Activated naive CD4-positive, alpha-beta T cell treated with anti-CD3 and anti-CD28 coated beads for 36 hours (primary cell): ENCODE results near the gene SLC22A8. TPM values are rescaled to one million over a fixed set of nuclear protein-coding genes. Genes with fewer than 3 reads are reported as not detected.

Source experiments
- CTCF ChIA-PET: fragments of 350-600 bp; sonication (Branson Sonifier 250); formaldehyde crosslinking; loops from one replicate; lab custom pipeline; 2021; ENCODE audit warnings: antibody characterized with exemption; lab: Charles Lee
- DNase-seq: peaks from one replicate; pipeline ENCODE4 v3.0.0-alpha.2; 2020
- H3K27ac Mint-ChIP-seq: one replicate; pipeline ENCODE4 v1.8.0; 2021; ENCODE audit warnings: mild to moderate bottlenecking, mixed read lengths
- H3K27me3 Mint-ChIP-seq: one replicate; pipeline ENCODE4 v1.8.0; 2021; ENCODE audit warnings: low read depth, mixed read lengths
- H3K36me3 Mint-ChIP-seq: one replicate; pipeline ENCODE4 v1.8.0; 2021; ENCODE audit warnings: low read depth, mixed read lengths
- H3K4me1 Mint-ChIP-seq: one replicate; pipeline ENCODE4 v1.8.0; 2021; ENCODE audit warnings: low read depth, mixed read lengths
- H3K4me3 Mint-ChIP-seq: one replicate; pipeline ENCODE4 v1.8.0; 2021; ENCODE audit warnings: mild to moderate bottlenecking, moderate library complexity, mixed read lengths
- H3K9me3 Mint-ChIP-seq: one replicate; pipeline ENCODE4 v1.8.0; 2021; ENCODE audit warnings: mixed read lengths
- intact Hi-C: fragments of 100-400 bp; cut with micrococcal nuclease; formaldehyde crosslinking; loops from one replicate; pipeline ENCODE4 v1.15.1; 2023
- total RNA-seq, 2 experiments: library from RNA; stranded (reverse); gene quantifications; one replicate each; pipeline ENCODE4 v1.2.3, GENCODE V29; 2021

Gene SLC22A8
- total RNA-seq, 2 experiments from 2014 or later: not detected

DNA sequence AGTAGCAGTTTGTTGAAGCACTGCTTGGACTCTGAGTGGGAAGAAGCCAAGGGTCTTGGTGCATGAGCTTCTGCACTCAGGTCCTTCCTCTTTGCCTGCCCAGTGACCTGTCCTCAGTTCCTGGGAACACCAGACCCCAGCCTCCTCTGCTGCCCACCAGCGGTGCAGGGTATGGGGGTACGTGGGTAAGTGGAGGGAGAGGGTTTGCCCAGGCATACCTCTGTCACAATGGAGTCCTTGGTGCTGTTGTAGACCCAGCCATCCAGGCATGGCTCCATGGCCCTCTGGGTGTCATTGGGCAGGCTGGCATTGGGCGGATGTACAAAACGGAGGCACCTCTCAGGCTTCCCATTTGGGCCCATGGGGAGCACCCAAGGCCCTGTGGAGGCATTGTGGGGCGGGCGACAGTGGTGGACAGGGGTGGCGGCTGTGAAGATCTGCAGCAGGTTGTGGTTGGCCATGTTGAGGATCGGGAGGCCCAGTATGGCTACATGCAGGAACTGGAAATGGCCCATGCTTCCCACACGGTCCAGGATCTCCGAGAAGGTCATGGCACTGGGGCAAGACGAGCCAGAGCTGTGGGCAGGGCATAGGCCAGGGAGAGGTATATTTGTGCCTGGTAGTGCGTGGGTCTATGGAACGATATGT, 1.1 kb downstream of the SLC22A8 start:
- CTCF ChIA-PET: interaction anchor here (0.5 kb wide), 1 partner anchor 123 kb away, joined by 5 read pairs; no protein-coding TSS in a partner anchor
- Mint-ChIP-seq H3K4me1 (no peaks in the 10 kb centered on the region), H3K9me3 (no peaks in the 10 kb centered on the region), H3K4me3 (no peak overlapping the region), H3K36me3 (no peaks in the 10 kb centered on the region), H3K27ac (no peak overlapping the region), H3K27me3 (peaks cover 5% of the 10 kb centered on the region)
- DNase-seq: no peak
- intact Hi-C loops: no loop called here

DNA sequence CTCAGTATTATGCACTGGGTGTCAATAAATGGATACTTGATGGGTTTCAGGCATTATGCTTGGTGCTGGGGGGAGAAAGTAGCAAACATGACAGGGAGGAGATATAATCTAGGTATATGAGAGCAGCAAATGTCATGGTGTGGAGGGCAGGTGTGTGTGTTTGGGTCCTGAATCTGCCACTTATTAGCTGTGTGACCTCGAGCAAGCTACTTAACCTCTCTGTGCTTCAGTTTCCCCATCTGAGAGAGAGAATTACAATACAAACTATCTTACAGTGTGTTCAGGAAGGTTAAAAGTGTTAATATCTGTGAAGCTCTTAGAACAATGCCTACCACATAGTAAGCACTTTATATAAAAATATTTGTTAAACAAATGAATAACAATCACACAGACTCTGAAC, 2.8 kb downstream of the SLC22A8 start:
- Mint-ChIP-seq H3K4me3 (no peak overlapping the region), H3K9me3 (no peaks in the 10 kb centered on the region)
- CTCF ChIA-PET: interaction anchor here (1.0 to 1.9 kb wide), 4 partner anchors 7 to 107 kb away, joined by 3 to 7 read pairs (median 4); no protein-coding TSS in a partner anchor

DNA sequence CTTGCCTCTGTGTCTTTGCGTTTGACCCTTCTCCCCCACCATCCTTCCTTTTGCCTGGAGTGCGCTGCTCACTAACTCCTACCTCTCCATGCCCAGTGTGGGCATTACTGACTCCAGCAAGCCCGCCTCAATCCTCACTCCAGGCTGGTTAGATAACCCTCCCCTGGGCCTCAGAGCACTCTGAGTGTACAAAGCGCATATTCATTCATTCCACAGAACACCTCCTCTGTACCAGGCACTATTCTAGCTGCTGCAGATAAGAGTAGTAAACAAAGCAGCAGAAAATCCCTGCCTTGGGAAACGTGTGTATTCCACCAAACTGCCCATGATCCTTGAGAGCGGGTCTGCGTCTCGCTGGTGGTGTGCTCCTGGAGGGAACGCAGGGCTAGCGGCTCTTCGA, 3.2 kb downstream of the SLC22A8 start:
- no peak overlapping the region for H3K4me3 Mint-ChIP-seq

More for the DNA sequence above, 2.8 kb downstream of the SLC22A8 start:
- Mint-ChIP-seq H3K36me3 (no peaks in the 10 kb centered on the region), H3K27ac (no peak overlapping the region), H3K27me3 (no peaks in the 10 kb centered on the region), H3K4me1 (no peaks in the 10 kb centered on the region)
- intact Hi-C loops: no loop called here
- no peak for DNase-seq

GRCh38 chr11:63010934-63011439, 4.7 kb downstream of the SLC22A8 start:
- no peak for DNase-seq
- Mint-ChIP-seq H3K36me3 (no peaks in the 10 kb centered on the region), H3K27me3 (no peaks in the 10 kb centered on the region), H3K27ac (no peak overlapping the region), H3K4me1 (no peaks in the 10 kb centered on the region), H3K4me3 (no peak overlapping the region), H3K9me3 (no peaks in the 10 kb centered on the region)
- intact Hi-C loops: no loop called here
- CTCF ChIA-PET: interaction anchor here (1.8 kb wide), 1 partner anchor 10 kb away, joined by 6 read pairs; no protein-coding TSS in a partner anchor

More for the DNA sequence above, 3.2 kb downstream of the SLC22A8 start:
- CTCF ChIA-PET: interaction anchor here (1.0 to 1.9 kb wide), 4 partner anchors 8 to 107 kb away, joined by 3 to 7 read pairs (median 4); no protein-coding TSS in a partner anchor
- H3K9me3 Mint-ChIP-seq: no peaks in the 10 kb centered on the region
- intact Hi-C loops: no loop called here
- DNase-seq: no peak
- no peaks in the 10 kb centered on the region for H3K27me3 Mint-ChIP-seq
- H3K27ac Mint-ChIP-seq: no peak overlapping the region
- no peaks in the 10 kb centered on the region for H3K36me3 Mint-ChIP-seq
- H3K4me1 Mint-ChIP-seq: no peaks in the 10 kb centered on the region

GRCh38 chr11:63007920-63008319, 7.7 kb downstream of the SLC22A8 start:
- Mint-ChIP-seq H3K4me3 (no peak overlapping the region), H3K9me3 (no peaks in the 10 kb centered on the region)
- no peak for DNase-seq

DNA sequence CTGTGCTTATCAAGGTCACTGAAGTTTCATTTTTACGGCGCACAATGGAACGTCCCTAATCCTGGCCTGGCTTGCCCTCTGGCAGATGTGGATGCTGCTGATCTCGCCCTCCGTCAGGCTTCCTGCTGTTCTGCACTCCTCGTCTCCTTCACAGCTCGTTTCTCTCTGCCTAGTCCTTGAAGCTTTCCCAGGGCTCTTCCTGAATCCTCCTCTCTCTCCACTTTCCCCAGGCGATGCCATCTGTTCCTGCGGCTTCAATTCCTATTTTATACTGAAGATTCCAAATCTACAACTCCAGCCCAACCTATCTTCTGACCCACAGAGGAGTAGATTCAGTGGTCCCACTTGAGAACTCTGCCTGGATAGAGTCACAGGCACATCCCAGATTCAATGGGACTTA, 14.2 kb downstream of the SLC22A8 start:
- CTCF ChIA-PET: interaction anchor here (1.5 to 1.6 kb wide), 3 partner anchors 11 to 96 kb away, joined by 3 to 4 read pairs (median 3); no protein-coding TSS in a partner anchor
- H3K9me3 Mint-ChIP-seq: no peaks in the 10 kb centered on the region
- no peaks in the 10 kb centered on the region for H3K27me3 Mint-ChIP-seq
- no peak overlapping the region for H3K4me3 Mint-ChIP-seq
- peak overlapping the region; percentile 24 for H3K27ac Mint-ChIP-seq
- no peaks in the 10 kb centered on the region for H3K36me3 Mint-ChIP-seq
- no peaks in the 10 kb centered on the region for H3K4me1 Mint-ChIP-seq
- no peak for DNase-seq
- intact Hi-C loops: no loop called here

More at GRCh38 chr11:63007920-63008319, 7.7 kb downstream of the SLC22A8 start:
- no peaks in the 10 kb centered on the region for H3K4me1 Mint-ChIP-seq
- CTCF ChIA-PET: interaction anchor here (0.5 to 4.7 kb wide), 4 partner anchors 14 to 106 kb away, joined by 3 to 37 read pairs (median 13); no protein-coding TSS in a partner anchor
- H3K36me3 Mint-ChIP-seq: no peaks in the 10 kb centered on the region
- no peaks in the 10 kb centered on the region for H3K27me3 Mint-ChIP-seq
- no peak overlapping the region for H3K27ac Mint-ChIP-seq
- intact Hi-C loops: no loop called here

GRCh38 chr11:62999649-63000048, 16.0 kb downstream of the SLC22A8 start:
- Mint-ChIP-seq H3K9me3 (no peaks in the 10 kb centered on the region), H3K27ac (no peak overlapping the region), H3K4me3 (no peak overlapping the region), H3K4me1 (no peaks in the 10 kb centered on the region), H3K27me3 (peaks cover 2% of the 10 kb centered on the region), H3K36me3 (no peaks in the 10 kb centered on the region)
- CTCF ChIA-PET: interaction anchor here (1.3 to 1.5 kb wide), 2 partner anchors 10 to 22 kb away, joined by 3 read pairs; no protein-coding TSS in a partner anchor
- intact Hi-C loops: no loop called here
- DNase-seq: no peak

- DNase-seq: no peak
- no peaks in the 10 kb centered on the region for H3K36me3 Mint-ChIP-seq
- H3K27ac Mint-ChIP-seq: no peak overlapping the region
- H3K9me3 Mint-ChIP-seq: no peaks in the 10 kb centered on the region
- H3K4me3 Mint-ChIP-seq: no peak overlapping the region
- H3K27me3 Mint-ChIP-seq: peaks cover 2% of the 10 kb centered on the region
- CTCF ChIA-PET: interaction anchor here (1.3 to 1.5 kb wide), 2 partner anchors 11 to 23 kb away, joined by 3 read pairs; no protein-coding TSS in a partner anchor
- intact Hi-C loops: no loop called here
- H3K4me1 Mint-ChIP-seq: no peaks in the 10 kb centered on the region
These were observed 16.5 kb downstream of the SLC22A8 start for GRCh38 chr11:62999156-62999555.

GRCh38 chr11:62996271-62996670, 19.4 kb downstream of the SLC22A8 start:
- Mint-ChIP-seq H3K36me3 (no peaks in the 10 kb centered on the region), H3K4me1 (no peaks in the 10 kb centered on the region), H3K9me3 (no peaks in the 10 kb centered on the region), H3K27me3 (peaks cover 2% of the 10 kb centered on the region), H3K4me3 (no peak overlapping the region), H3K27ac (no peak overlapping the region)
- CTCF ChIA-PET: interaction anchor here (0.6 kb wide), 2 partner anchors 91 to 189 kb away, joined by 4 to 5 read pairs; no protein-coding TSS in a partner anchor
- intact Hi-C loops: no loop called here
- DNase-seq: no peak

GRCh38 chr11:62994775-62995174, 20.9 kb downstream of the SLC22A8 start:
- H3K4me1 Mint-ChIP-seq: no peaks in the 10 kb centered on the region
- H3K4me3 Mint-ChIP-seq: no peak overlapping the region
- CTCF ChIA-PET: no interaction called here
- intact Hi-C loops: no loop called here
- DNase-seq: no peak
- no peak overlapping the region for H3K27ac Mint-ChIP-seq
- H3K36me3 Mint-ChIP-seq: no peaks in the 10 kb centered on the region
- peaks cover 2% of the 10 kb centered on the region for H3K27me3 Mint-ChIP-seq
- H3K9me3 Mint-ChIP-seq: no peaks in the 10 kb centered on the region

DNA sequence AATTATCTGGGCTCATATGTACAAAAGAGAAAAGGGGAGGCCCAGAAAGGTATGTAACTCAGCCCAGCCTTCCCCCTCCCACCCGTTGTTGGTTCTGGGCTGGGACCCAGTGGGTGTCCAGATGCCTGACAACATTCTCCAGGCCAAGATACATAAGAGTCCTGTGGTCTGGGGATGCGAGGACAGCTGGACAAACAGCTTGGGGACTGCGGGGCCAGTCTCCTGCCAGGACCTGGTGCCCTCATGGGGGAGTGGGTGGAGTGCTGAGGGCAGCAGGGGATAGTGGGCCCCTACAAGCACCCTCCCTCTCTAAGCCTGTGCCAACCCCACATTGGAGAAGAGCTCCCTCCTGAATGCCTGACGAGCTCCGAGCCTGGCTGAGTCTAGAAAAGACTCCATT, 27.4 kb downstream of the SLC22A8 start:
- intact Hi-C loops: no loop called here
- Mint-ChIP-seq H3K27ac (no peak overlapping the region), H3K27me3 (no peaks in the 10 kb centered on the region), H3K9me3 (no peaks in the 10 kb centered on the region), H3K36me3 (no peaks in the 10 kb centered on the region), H3K4me3 (no peak overlapping the region), H3K4me1 (no peaks in the 10 kb centered on the region)
- CTCF ChIA-PET: no interaction called here
- DNase-seq: no peak

- intact Hi-C loops: no loop called here
- CTCF ChIA-PET: interaction anchor here (3.2 kb wide), 1 partner anchor 79 kb away, joined by 11 read pairs; no protein-coding TSS in a partner anchor
- Mint-ChIP-seq H3K36me3 (no peaks in the 10 kb centered on the region), H3K27me3 (no peaks in the 10 kb centered on the region), H3K4me1 (no peaks in the 10 kb centered on the region), H3K27ac (no peak overlapping the region), H3K4me3 (no peak overlapping the region), H3K9me3 (no peaks in the 10 kb centered on the region)
- DNase-seq: no peak
These were observed 30.4 kb downstream of the SLC22A8 start for GRCh38 chr11:62985041-62985750.
